NOMO-1 treated with dmso at 0.1 percent for 144 hours (cell line): ENCODE data around the gene SLC16A10.
"Not testable (repeated sequence)": the region's sequence is repeated elsewhere in the genome, so short reads cannot be mapped to it uniquely, and the experiment has no call there.

Experiments used
- DNase-seq: peaks from one replicate; lab custom pipeline; 2025; ENCODE audit not compliant: unreplicated experiment; lab: John Stamatoyannopoulos, UW

Gene SLC16A10

DNA sequence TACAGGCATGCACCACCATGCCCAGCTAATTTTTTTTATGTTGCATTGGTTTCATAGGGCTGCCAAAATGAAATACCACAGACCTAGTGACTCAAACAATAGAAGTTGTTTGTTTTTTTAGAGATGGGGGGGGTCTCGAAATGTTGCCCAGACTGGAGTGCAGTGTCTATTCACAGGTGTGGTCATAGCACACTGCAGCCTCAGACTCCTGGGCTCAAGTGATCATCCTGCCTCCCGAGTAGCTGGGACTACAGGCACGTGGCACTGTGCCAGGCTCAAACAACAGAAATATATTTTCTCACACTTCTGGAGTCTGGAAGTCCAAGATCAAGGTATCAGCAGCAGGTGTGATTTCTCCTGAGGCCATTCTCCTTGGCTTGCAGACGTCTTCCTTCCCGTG lies 6.6 kb upstream of the SLC16A10 start:
- no peak for DNase-seq

DNA sequence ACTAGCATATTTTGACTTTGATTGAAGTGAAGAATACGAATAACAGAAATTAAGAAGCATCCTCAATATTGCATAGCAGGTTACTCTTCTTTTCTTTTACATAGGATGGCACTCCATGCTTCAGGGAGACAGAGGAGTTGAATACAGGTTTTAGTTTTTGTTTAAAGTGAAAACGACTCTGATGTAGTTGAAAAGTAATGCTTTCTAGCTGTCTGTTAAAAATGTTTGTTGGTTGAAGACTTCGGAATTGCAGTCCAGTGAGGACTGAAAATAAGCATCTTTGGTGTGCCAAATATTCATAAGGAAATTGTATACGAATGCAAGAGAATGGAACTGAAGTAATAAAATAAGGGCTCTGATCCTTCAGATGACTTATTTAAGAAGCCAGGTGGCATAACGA lies 618 bp upstream of the SLC16A10 start:
- DNase-seq, result no peak

DNA sequence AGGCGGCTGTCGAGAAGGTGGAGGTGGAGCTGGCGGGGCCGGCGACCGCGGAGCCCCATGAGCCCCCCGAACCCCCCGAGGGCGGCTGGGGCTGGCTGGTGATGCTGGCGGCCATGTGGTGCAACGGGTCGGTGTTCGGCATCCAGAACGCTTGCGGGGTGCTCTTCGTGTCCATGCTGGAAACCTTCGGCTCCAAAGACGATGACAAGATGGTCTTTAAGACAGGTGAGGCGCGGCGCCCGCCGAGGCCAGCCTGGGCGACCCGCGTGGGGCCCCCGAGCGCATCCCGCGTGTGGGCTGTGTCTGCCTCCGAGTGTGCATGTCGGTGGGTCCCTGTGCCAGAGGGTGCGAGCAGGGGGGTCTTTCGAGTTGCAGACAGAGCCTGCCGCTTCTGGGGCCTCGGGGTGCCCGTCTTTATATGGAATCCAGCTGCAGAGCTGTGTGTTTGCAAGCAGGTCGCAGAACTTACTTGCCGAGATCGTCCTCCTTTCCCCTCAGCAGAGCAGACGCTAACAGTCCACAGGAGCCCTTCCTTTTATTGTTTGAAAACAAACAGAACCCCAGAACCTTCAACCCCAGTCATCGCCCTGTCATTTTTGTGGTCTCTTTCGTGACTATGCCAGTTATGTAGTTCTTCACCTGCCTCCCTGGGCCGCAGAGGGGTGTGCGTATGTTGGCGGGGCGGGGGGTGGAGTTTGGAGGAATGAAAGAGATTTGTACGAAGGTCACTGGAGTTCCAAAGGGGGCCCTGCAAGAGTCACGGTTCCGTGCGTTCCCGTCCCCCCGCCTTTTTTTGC lies 766 bp downstream of the SLC16A10 start:
- DNase-seq, result no peak

DNA sequence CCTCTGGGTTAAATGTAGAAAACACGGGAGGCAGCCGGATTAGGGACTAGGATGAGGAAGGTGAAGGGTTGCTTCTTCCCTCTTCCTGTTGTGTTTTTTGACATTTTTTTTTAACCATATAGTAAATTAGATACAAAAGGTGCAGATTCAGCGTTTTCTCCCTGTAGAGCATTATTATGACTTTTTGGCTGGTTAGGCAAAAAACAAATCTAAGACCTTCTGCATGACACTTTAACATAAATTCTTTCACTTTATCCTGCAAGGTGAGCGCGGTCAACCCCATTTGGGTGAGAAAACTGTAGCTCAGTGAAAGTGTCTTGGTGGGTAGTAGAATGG lies 1.3 kb downstream of the SLC16A10 start:
- no peak for DNase-seq

DNA sequence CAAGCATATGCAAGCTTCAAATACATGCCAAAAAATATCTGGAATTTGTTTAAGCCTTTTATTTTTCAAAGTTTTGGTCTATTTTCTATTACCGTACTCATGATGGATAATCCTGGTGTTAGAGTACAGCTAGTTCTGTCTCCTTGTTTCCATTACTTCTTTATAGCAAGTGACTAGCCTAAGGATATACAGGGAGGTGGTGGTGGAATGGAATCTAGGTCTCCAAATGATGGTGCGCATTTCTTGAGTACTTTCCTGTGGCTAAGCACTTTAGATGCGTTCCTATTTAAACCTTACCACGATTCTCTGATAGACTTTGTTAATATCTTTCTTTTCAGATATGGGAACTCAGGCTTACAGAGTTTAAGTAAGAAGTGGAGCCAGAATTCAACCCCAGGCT lies 3.5 kb downstream of the SLC16A10 start:
- no peak for DNase-seq

DNA sequence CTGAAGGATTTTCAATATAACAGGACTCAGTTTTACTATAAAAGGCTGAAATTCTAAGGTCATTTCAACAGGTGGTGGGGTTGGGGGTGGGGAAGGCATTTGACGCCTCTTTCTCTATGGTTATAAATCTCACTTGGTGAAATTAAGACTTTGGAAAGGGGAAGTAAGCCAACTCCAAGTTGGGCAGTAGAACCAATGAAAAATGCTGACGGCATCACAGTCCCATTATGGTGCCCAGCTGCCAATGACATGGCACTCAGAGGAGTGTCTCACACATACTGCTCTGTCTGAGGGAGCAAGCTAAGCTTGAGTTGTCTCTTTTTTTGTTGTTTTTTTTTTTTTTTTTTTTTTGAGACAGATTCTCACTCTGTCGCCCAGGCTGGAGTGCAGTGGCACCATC lies 4.7 kb downstream of the SLC16A10 start:
- no peak for DNase-seq

DNA sequence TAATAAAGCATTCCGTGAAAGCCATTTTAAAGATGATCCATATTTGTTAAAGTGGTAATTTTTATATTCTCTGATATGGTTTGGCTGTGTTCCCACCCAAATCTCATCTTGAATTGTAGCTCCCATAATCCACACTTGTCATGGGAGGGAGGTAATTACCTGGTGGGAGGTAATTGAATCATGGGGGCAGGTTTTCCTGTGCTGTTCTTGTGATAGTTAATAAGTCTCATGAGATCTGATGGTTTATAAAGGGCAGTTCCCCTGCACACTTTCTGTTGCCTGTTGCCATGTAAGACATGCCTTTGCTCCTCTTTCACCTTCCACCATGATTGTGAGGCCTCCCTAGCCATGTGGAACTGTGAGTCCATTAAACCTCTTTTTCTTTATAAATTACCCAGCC lies 8.2 kb downstream of the SLC16A10 start:
- not testable (repeated sequence) for DNase-seq

DNA sequence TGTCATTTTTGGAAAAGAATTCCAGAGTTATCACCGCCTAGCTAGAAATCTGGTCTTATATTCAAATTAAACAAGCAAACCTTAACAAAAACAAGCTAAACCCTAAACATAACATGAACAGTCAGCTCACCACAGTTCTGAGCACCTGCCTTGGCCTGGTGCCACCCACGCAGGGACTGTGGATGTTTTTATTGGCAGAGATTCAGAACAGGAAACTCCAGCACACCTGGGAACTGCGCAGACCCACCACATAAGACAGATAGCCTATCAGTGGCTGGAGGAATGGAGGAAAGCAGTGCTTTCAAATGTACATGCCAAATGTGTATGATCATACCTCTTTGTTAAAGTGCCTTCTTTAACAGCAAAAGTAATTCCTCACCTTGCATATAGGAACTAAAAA lies 8.9 kb downstream of the SLC16A10 start:
- no peak for DNase-seq

DNA sequence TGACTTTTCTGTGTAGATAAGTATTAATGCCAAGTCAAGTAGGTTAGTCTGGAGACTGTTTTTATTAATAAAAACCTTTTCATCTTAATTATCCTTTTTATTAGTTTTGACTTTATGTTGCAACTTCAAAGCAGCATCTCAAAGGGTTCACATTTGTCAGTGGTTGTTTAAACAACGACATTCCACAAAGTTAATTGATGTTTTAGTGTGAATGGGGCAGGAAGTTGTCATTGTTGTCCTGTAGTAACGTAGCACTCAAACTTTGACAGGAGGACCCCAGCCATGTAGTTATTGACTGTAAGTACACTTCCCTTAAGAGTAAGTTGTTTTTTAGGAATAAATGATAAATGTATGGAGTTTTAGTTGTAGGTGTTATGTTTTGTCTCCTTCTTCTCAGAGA lies 11.3 kb downstream of the SLC16A10 start:
- DNase-seq, result no peak

DNA sequence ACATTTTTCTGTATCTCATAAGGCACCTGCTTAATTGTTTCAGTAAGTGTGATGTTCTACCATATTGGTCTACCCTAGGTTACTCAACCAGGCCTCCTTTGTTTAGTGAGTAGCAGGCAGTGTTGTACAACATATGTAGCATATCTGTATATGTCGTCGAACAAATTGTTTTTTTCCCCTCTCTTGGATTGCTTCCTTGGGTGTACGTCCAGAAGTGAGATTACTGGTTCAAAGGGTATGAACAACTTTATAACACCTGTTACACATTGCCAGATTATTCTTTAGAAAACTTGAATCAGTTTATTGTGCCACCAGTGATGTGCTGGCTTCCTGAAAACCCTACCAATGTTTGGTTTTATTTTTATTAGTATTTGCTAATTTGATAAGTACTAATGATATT lies 14.7 kb downstream of the SLC16A10 start:
- DNase-seq, result no peak

DNA sequence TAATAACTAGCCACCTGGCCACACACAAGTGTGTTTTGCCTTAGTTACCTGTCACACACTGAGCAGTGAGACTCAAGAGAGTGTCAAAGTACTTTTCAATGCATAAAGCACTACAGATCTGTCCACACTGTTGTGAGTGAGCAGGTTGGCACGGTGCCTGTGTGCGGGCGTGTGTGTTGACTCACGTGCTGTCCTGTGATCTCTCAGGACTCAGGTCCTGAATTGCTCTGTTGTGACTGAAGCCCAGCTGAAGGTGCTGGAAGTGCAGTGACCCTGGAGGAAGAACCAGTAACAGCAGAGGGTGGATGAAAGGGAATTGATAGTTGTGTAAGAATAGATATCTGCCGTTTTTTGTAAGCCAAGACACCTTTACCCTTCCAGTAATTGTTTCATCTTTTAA lies 18.3 kb downstream of the SLC16A10 start:
- no peak for DNase-seq

DNA sequence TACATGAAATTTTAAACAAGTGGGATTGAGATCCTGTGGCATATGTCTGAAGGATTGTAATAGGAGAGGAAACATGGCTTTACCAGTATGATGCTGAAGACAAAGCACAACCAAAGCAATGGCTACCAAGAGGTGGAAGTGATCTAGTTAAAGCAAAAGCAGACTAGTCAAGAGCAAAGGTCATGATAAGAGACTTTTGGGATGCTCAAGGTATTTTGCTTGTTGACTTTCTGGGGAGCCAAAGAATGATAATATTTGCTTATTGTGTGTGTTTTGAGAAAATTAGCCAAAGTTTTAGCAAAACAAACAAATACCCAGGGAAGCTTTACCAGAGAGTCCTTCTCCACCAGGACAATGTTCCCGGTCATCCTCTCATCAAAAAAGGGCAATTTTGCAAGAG lies 20.3 kb downstream of the SLC16A10 start:
- DNase-seq, result no peak

DNA sequence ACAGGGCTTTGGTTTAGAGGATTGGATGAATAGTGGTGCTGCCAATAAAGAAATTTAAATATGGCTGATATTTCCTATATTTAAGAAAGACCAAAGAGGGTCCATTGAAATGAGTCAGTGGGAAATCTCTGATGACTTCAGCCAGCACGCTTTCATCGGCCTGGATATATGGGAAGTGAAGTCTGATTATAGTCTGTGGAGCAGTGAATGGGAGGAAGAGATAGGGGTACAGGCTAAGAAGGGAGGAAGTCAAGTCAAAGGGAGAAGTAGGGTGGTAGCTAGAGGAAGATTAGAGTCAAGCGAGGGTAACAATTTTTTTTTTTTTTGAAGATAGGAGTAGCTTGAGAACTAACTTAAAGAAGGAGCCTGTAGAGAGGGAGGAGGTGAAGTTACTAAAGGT lies 22.7 kb downstream of the SLC16A10 start:
- no peak for DNase-seq

DNA sequence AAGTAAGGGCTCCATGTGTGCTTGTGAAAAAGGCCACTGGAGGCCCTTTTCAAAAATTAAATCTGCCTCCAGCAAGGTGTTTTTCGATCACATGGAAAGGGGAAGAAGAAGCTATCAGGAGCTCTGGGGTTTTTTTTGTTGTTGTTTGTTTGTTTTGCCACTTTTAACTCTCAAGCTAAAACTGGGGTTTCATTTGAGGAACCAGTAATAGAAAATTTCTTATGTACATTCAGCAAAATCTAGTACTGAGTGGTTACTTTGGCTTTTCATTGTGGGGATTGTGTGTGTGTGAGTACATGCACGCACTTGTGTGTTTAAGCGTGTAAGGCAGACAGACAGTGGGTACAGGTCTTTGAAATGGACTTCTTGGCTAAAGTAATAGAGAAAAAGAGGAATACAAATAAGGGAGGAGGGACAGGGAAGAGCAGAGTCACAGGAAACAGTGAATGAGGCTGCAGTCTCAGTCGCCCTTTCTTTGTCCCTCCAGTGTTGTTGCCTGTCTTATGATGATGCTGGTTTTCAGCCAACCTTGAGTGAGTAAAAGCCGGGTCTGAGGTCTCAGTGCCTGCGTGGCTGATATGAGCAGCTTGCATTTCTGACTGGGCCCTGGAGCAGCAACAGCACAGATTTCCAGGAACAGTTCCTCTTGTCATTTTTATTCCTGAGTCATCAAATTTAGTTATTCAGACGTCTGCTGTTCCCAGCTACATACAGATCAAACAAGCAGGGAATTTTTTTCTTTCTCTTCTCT lies 26.2 kb downstream of the SLC16A10 start:
- DNase-seq, result no peak

DNA sequence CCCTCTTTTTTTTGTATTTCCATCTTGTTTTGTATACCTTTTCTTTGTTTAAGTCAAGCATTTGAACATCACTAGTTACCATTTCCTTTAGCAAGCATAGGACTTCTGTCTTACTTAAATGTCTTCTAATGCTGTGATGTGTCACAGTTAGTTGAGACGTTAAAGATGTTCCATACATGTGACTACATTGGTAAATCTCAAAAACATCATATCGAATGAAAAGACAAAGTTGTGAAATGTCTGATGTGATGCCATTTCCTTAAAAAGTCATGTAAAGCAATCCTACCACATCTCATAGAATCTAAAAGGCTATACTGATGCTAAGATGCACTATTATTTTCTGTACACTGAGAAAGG lies 26.8 kb downstream of the SLC16A10 start:
- no peak for DNase-seq

DNA sequence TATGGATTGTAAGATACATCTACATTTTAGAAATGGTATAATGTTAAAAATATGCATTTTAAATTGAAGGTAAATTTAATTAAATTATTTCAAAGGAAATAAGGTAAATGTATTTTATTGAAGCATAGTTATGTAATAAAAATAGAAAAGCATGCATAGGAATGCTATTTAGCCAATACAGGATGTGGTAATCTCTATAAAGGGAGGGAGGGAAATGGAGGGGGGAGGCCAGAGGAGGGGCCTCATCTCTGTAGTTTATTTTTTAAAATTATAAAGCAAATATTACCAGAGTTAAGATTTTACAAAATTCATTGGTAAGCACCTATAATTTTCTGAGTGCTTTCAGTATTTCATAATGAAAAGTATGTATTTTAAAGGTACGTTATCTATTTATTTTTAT lies 27.2 kb downstream of the SLC16A10 start:
- DNase-seq, result no peak

DNA sequence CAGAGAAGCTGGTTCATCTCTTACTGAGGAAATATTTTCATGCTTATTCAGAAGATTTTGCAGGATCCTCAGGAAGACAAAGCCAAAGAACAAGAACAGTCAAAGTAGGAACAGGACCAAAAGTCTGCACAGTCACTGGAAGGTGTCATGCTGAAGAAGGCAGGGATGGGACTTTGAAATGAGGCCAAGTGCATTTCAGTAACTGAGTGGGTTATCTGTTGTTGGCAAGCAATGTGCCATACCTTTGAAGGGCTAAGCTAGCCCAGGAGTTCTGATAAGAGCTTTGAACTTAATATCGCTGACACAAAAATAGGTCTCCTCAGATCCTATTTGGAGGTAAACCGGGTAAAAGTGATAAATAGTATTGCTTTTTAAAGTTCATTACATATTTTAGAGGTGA lies 31.5 kb downstream of the SLC16A10 start:
- DNase-seq, result no peak

DNA sequence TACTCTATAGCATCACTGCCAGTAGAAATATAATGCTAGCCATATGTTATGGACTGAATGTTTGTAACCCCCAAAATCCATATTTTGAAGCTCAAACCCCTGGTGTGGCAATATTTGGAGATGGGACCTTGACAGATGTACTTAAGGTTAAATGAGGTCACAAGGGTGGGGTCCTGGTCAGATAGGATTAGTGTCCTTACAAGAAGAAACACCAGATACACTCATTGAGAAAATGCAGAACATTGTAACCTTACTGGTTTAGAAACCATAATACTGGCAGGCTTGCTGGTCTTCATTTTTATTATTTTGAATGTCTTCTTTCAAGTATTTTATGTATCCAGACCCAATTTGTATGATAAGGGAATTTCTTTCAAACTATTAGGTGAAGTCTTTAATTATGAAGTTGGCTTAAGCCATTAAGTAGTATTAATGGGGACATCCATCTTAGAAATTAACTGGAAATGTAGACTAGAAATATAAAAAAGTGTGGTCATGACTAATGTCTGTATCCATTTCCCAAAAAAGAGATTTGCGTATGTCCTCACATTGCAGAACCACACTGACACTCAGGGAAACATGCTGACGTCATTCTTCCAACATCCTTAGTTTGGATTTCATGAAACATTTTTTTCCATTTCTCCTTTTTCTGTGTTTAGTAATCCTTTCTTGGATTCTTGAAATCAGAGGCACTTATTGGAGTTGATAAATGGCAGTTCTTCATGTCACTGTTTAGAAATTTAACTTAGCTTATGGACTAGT lies 32.4 kb downstream of the SLC16A10 start:
- no peak for DNase-seq

DNA sequence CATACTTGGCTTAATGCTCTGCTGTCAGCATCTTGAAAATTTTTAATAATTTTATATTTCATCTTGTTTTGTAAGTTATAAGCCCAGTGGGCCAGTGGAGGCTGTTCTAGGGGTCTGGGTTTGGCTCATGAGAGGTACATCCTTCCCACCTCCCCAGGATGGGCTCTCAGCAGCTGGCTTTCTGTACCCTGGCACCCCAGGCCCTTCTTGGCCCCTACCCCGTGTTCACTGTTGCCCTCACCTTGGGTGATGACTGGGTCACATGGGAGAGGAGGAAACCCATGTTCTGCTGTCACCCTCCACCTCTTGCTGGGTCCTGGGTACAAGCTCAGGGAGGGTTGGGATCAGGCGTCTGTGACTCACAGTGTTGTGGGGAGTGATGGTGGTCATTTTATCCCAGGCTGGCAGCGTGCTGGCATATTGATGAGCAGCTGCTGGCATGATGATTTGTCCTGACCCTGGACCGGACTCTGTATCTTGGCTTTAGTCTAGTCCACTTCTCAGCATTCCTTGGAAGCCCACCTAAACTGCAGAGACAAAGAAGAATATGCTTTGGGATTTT lies 34.6 kb downstream of the SLC16A10 start:
- DNase-seq, result no peak

DNA sequence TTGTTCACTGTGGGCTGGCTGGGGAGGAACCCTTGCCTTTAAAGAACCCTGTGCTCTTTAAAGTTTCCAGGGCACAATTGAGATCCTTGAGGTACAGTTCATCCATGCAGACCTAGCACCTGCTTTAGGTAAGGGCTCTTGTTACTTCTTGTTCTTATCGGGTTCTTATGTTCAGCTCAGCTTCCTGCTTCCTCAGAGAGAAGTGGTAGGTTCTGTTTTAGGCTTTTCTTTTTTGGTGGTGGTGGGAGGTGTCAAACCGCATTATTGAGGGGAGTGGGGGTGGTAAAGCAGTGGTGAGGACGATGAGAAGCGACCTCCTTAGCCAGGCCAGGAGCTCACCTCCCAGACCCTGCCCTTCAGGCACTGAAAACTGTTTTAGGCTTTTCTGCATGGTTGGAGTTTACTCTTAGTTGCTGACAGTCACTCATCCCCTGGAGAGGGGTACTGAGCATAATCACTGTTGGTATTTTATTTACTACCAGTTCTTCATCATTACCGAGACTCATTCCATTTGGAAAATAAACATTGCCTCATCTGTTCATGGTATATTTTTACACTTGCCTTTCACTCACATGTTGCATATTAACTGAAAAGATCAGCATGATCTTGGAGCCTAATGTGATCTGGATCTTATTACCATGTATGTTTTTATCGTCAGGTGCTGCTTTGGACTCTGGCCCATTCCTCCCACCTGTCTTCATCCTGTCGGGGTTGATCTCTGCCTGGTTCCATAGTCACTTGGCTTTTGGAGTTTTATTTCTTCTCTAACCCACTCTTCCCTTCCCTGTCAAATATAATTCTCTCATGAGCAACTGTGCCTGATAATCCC lies 35.4 kb downstream of the SLC16A10 start:
- no peak for DNase-seq

DNA sequence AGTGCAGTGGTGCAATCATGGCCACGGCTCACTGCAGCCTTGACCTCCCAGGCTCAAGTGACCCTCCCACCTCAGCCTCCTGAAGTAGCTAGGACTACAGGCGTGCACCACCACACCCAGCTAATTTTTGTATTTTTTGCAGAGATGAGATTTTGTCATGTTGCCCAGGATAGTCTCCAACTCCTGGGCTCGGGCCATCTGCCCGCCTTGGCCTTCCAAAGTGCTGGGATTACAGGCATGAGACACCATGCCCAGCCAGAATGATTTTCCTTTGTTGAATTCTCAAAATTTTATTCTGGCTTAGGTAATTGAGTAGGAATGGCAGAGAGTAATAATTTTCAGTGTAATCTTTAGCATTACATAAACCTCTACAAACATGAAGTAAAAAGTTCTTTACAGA lies 37.1 kb downstream of the SLC16A10 start:
- DNase-seq, result no peak
